Measurements from ENCODE around the gene PLEKHA7. TPM values are rescaled to one million over a fixed set of nuclear protein-coding genes. Genes with fewer than 3 reads are reported as not detected.

PLEKHA7 gene
- polyA plus RNA-seq, 1 donor (not counting 4 experiments of a cell fraction or from before 2014, with no cell fraction given), result 1.4 TPM

DNA sequence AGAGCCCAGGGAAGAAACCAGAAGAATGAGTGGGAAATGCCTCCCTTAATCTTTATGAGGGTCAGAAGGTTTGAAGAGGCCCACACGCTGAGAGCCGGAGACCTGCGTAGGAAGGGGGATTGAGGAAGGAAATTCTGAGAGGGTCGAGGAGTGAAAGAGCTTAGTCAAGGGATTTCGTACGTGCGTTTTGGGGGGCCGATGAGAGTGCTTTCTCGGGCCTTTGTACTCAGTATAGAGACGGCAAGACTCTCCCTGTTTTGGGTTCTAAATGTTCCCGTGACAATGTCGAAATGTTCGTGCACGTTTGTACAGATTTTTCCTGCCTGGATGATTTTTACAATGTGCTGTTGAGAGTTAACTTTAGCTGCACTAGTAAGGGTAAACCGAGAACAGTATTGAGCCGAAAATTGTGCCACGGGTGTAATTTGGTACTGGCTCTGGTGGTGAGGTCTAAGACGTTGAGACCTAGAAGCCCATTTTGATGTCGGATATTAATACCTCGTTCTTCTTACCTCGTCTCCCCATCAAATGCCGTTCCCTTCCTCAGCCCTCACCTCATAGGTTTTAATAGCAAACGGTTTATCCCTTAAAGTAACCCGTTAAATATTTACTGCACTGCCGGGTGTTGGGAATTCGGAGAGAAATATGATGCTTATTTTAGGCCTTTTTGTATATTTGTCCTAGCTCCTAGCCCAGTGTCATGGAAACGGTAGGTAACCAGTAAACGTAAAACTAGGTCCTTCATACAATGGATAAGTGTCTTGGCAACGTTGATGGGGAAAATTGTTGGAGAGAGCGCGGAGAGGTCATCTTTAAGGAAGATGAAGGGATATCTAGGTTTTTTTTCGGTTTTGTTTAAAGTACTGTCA is 275.0 kb downstream of the PLEKHA7 start:
- Histone ChIP-seq H3K9me1 (ENCODE audit: control insufficient read depth, extremely low read depth, insufficient read depth, low read length) (no peaks in the 10 kb centered on the region), H3K4me3 (ENCODE audit: control insufficient read depth in 2 of 3, extremely low read depth in 1 of 3, insufficient read depth in 2 of 3, low read depth in 1 of 3, low read length in 3 of 3) (peak overlapping the region; percentile 75 to 100 (median 93)), H2AFZ (ENCODE audit: control insufficient read depth, low read length) (peak overlapping the region; percentile 99), H3K9me3 (ENCODE audit: control insufficient read depth, low read depth, low read length) (no peaks in the 10 kb centered on the region), H3K4me2 (ENCODE audit: control insufficient read depth, extremely low read depth, insufficient read depth, low read depth, low read length) (peak overlapping the region; percentile 97), H3K27me3 (ENCODE audit: control insufficient read depth, extremely low read depth, insufficient read depth, low read length) (no peaks in the 10 kb centered on the region), H3K9ac (ENCODE audit: control insufficient read depth, extremely low read depth, insufficient read depth, low read length) (peak overlapping the region; percentile 98), H3K4me1 (ENCODE audit: control insufficient read depth, extremely low read depth, insufficient read depth, low read length) (peaks cover 10% of the 10 kb centered on the region), H3K36me3 (ENCODE audit: control insufficient read depth in 2 of 2, extremely low read depth in 1 of 2, insufficient read depth in 2 of 2, low read length in 2 of 2) (peaks cover 2 to 3% of the 10 kb centered on the region in 2 experiments), H3K79me2 (ENCODE audit: control insufficient read depth, insufficient read depth, low read length) (peaks cover 56% of the 10 kb centered on the region), H3K27ac (ENCODE audit: control insufficient read depth, insufficient read depth, low read length) (peak overlapping the region; percentile 99), H4K20me1 (ENCODE audit: control insufficient read depth, extremely low read depth, insufficient read depth, low read length) (peaks cover 6% of the 10 kb centered on the region)
- FAIRE-seq, result no peak
- no peak for TF ChIP-seq EZH2 (IDR thresholded peaks at IDR 0.05; ENCODE audit: low read length)
- TF ChIP-seq, protein P1, sequence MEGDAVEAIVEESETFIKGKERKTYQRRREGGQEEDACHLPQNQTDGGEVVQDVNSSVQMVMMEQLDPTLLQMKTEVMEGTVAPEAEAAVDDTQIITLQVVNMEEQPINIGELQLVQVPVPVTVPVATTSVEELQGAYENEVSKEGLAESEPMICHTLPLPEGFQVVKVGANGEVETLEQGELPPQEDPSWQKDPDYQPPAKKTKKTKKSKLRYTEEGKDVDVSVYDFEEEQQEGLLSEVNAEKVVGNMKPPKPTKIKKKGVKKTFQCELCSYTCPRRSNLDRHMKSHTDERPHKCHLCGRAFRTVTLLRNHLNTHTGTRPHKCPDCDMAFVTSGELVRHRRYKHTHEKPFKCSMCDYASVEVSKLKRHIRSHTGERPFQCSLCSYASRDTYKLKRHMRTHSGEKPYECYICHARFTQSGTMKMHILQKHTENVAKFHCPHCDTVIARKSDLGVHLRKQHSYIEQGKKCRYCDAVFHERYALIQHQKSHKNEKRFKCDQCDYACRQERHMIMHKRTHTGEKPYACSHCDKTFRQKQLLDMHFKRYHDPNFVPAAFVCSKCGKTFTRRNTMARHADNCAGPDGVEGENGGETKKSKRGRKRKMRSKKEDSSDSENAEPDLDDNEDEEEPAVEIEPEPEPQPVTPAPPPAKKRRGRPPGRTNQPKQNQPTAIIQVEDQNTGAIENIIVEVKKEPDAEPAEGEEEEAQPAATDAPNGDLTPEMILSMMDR (optimal IDR thresholded peaks at IDR 0.05 in 1 of 3, IDR thresholded peaks at IDR 0.05 in 1 of 3, conservative IDR thresholded peaks at IDR 0.05 in 1 of 3; ENCODE audit: extremely low read depth in 1 of 3, insufficient read depth in 2 of 3, low read length in 3 of 3), result no peak
- dilution Hi-C loops (cut with MboI; ENCODE audit: extremely low pct_ligation_motif_present, low sequenced_read_pairs), result no loop called here
- DNase-seq (ENCODE audit: low read depth, low spot score), result no peak

DNA sequence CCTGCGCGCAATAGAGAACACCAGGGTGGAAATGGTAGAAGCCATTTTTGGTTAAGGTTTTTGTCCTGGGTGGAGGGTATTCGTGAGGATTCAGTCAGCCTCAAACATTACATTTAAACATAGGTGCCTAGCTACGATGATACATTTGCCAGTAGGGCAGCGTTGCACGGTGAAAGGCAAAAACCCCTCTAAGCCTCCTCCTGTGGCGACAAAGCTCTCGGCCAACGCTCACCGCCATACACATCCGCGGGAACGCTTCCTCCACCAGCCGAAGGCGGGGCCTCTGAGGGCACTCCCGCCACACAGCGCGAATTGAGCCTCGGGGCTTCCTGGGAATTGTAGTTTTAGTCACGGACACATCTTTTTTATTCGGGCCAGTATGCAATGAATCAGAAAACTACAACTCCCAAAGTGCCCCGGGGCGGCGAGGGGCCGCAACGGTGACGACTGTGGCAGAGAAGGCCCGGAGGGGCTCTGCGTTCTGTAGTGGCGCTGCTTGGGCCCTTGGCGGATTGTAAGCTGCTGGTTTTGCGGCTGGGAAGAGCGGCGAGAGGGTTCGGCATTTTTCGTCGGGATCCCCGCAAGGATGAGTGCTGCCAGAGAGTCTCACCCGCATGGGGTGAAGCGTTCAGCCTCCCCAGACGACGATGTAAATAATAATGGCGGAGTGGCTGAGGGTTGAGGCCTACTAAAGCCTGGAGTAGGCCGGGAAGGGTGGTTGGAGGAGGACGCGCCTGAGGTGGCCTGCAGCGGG is 275.8 kb downstream of the PLEKHA7 start, which contains the start of gene C11orf58:
Gene C11orf58 (plus strand): TSS at position 455 of the 754 bp plus-strand sequence. CDS start 132 bp downstream, at position 587.
- Histone ChIP-seq H3K4me1 (ENCODE audit: control insufficient read depth, extremely low read depth, insufficient read depth, low read length) (peaks cover 10% of the 10 kb centered on the region), H4K20me1 (ENCODE audit: control insufficient read depth, extremely low read depth, insufficient read depth, low read length) (peaks cover 4% of the 10 kb centered on the region), H3K9me3 (ENCODE audit: control insufficient read depth, low read depth, low read length) (no peaks in the 10 kb centered on the region), H3K4me2 (ENCODE audit: control insufficient read depth, extremely low read depth, insufficient read depth, low read depth, low read length) (peak within 1 kb of the TSS; percentile 97), H3K27me3 (ENCODE audit: control insufficient read depth, extremely low read depth, insufficient read depth, low read length) (no peaks in the 10 kb centered on the region), H3K9ac (ENCODE audit: control insufficient read depth, extremely low read depth, insufficient read depth, low read length) (peak within 1 kb of the TSS; percentile 98), H3K27ac (ENCODE audit: control insufficient read depth, insufficient read depth, low read length) (peak within 1 kb of the TSS; percentile 99), H3K9me1 (ENCODE audit: control insufficient read depth, extremely low read depth, insufficient read depth, low read length) (no peaks in the 10 kb centered on the region), H2AFZ (ENCODE audit: control insufficient read depth, low read length) (peak within 1 kb of the TSS; percentile 99), H3K79me2 (ENCODE audit: control insufficient read depth, insufficient read depth, low read length) (peaks cover 49% of the 10 kb centered on the region), H3K36me3 (ENCODE audit: control insufficient read depth in 2 of 2, extremely low read depth in 1 of 2, insufficient read depth in 2 of 2, low read length in 2 of 2) (peaks cover 2 to 3% of the 10 kb centered on the region in 2 experiments), H3K4me3 (ENCODE audit: control insufficient read depth in 2 of 3, extremely low read depth in 1 of 3, insufficient read depth in 2 of 3, low read depth in 1 of 3, low read length in 3 of 3) (peak within 1 kb of the TSS; percentile 75 to 100 (median 93))
- peak; percentile 72 for FAIRE-seq
- dilution Hi-C loops (cut with MboI; ENCODE audit: extremely low pct_ligation_motif_present, low sequenced_read_pairs), result no loop called here
- TF ChIP-seq EZH2 (IDR thresholded peaks at IDR 0.05; ENCODE audit: low read length), result no peak
- TF ChIP-seq, protein P1 (optimal IDR thresholded peaks at IDR 0.05 in 1 of 3, IDR thresholded peaks at IDR 0.05 in 1 of 3, conservative IDR thresholded peaks at IDR 0.05 in 1 of 3; ENCODE audit: extremely low read depth in 1 of 3, insufficient read depth in 2 of 3, low read length in 3 of 3), result no peak
- peak; percentile 79 for DNase-seq (ENCODE audit: low read depth, low spot score)

Data from keratinocyte (primary cell).